Measurements from ENCODE around the gene AGPAT3.

GRCh38 chr21:43850728-43851295 is 14.2 kb upstream of the AGPAT3 start:
- TF ChIP-seq POLR2A (IDR thresholded peaks at IDR 0.05) (no peak), CTCF (IDR thresholded peaks at IDR 0.05) (no peak), EP300 (IDR thresholded peaks at IDR 0.05) (no peak), POLR2AphosphoS5 (IDR thresholded peaks at IDR 0.05) (no peak)
